GM12873 (cell line): Measurements from ENCODE around the gene VPREB3.

Experiments used
- CTCF ChIP-seq: IDR thresholded peaks from 2 replicates; pipeline ENCODE4 v1.5.1; 2012; ENCODE audit warnings: low read depth, mild to moderate bottlenecking, moderate library complexity, low read length, control low read depth; ENCODE audit not compliant: insufficient read depth; ENCODE audit errors: missing control alignments

VPREB3 gene

GRCh38 chr22:23793326-23793725, 39.1 kb upstream of the VPREB3 start:
- no peak for TF ChIP-seq CTCF

- no peak for TF ChIP-seq CTCF
Observed at GRCh38 chr22:23791738-23792645, 37.8 kb upstream of the VPREB3 start.

- TF ChIP-seq CTCF = no peak
Observed at GRCh38 chr22:23790819-23791737, 36.9 kb upstream of the VPREB3 start.

- TF ChIP-seq CTCF = no peak
Observed at GRCh38 chr22:23789638-23790037, 35.4 kb upstream of the VPREB3 start.

- no peak for TF ChIP-seq CTCF
Observed at GRCh38 chr22:23789121-23789520, 34.9 kb upstream of the VPREB3 start.

GRCh38 chr22:23787910-23788309, 33.7 kb upstream of the VPREB3 start:
- TF ChIP-seq CTCF = no peak

- TF ChIP-seq CTCF = no peak
Observed at GRCh38 chr22:23787600-23787896, 33.3 kb upstream of the VPREB3 start.
